DND-41 (cell line): ENCODE data around the gene MYO1D.

Experiments used
- ATAC-seq: fragments of 200-7000 bp; cut with Tn5 transposase; 3 replicates; pipeline ENCODE4 v1.9.1; 2021; ENCODE audit warnings: low read depth; ENCODE audit not compliant: insufficient read depth
- DNase-seq: peaks from one replicate; pipeline ENCODE4 v3.0.0-alpha.2; 2020
- H2AFZ ChIP-seq: 2 replicates; pipeline ENCODE4 v1.6.0; 2012; ENCODE audit warnings: low read depth, low read length
- H3K27ac ChIP-seq: 2 replicates; pipeline ENCODE4 v1.5.1; 2012; ENCODE audit warnings: low read length, inconsistent platforms
- H3K27me3 ChIP-seq: fragments of 200-600 bp; sonication (generic); 2 replicates; pipeline ENCODE4 v1.6.0; 2012; ENCODE audit warnings: low read length, mild to moderate bottlenecking, inconsistent platforms; ENCODE audit not compliant: insufficient read depth, poor library complexity
- H3K36me3 ChIP-seq: 2 replicates; pipeline ENCODE4 v1.5.1; 2012; ENCODE audit warnings: low read length, inconsistent platforms; ENCODE audit not compliant: insufficient read depth
- H3K4me1 ChIP-seq: 2 replicates; pipeline ENCODE4 v1.5.1; 2012; ENCODE audit warnings: mild to moderate bottlenecking, low read length; ENCODE audit not compliant: insufficient read depth
- H3K4me2 ChIP-seq: 2 replicates; pipeline ENCODE4 v1.6.0; 2012; ENCODE audit warnings: mild to moderate bottlenecking, moderate library complexity, low read length, inconsistent platforms; ENCODE audit not compliant: insufficient read depth
- H3K4me3 ChIP-seq, 2 experiments: fragments of 200-600 bp in 1 of 2; shearing (Covaris generic) in 1 of 2; 2 replicates each; pipeline ENCODE4 v1.5.1; 2012 to 2016; ENCODE audit warnings: inconsistent platforms in 2 of 2, low read length in 2 of 2, mild to moderate bottlenecking in 2 of 2, low read depth in 1 of 2, moderate library complexity in 1 of 2
- H3K79me2 ChIP-seq: 2 replicates; pipeline ENCODE4 v1.6.0; 2012; ENCODE audit warnings: low read length, inconsistent platforms; ENCODE audit not compliant: insufficient read depth
- H3K9ac ChIP-seq: 2 replicates; pipeline ENCODE4 v1.6.0; 2012; ENCODE audit warnings: low read depth, mild to moderate bottlenecking, inconsistent platforms, low read length, moderate library complexity
- H3K9me3 ChIP-seq: 2 replicates; pipeline ENCODE4 v1.5.1; 2012; ENCODE audit warnings: low read length, moderate library complexity, mild to moderate bottlenecking, inconsistent platforms; ENCODE audit not compliant: insufficient read depth, severe bottlenecking
- H4K20me1 ChIP-seq: 2 replicates; pipeline ENCODE4 v1.6.0; 2012; ENCODE audit warnings: low read length; ENCODE audit not compliant: insufficient read depth
- CTCF ChIP-seq: IDR thresholded peaks from 2 replicates; pipeline ENCODE4 v1.5.1; 2012; ENCODE audit warnings: borderline replicate concordance, low read length, moderate library complexity, mild to moderate bottlenecking; ENCODE audit not compliant: poor library complexity, severe bottlenecking; ENCODE audit errors: extremely low read depth
- EZH2 ChIP-seq: IDR thresholded peaks from 3 replicates; pipeline ENCODE4 v1.6.1; 2012; ENCODE audit warnings: borderline replicate concordance, low read depth, mild to moderate bottlenecking, moderate library complexity, low read length, inconsistent platforms; ENCODE audit not compliant: severe bottlenecking

MYO1D gene

GRCh38 chr17:32854832-32855389, 22.0 kb downstream of the MYO1D start:
- Histone ChIP-seq H3K4me3 (no peak overlapping the region), H3K36me3 (no peaks in the 10 kb centered on the region), H3K4me2 (no peak overlapping the region), H4K20me1 (no peaks in the 10 kb centered on the region), H3K4me1 (no peaks in the 10 kb centered on the region), H3K79me2 (no peaks in the 10 kb centered on the region), H3K9me3 (no peaks in the 10 kb centered on the region), H3K9ac (no peak overlapping the region), H3K27me3 (peaks cover 12% of the 10 kb centered on the region), H2AFZ (no peak overlapping the region), H3K27ac (no peak overlapping the region)
- TF ChIP-seq CTCF = no peak
- TF ChIP-seq EZH2 = no peak
- DNase-seq = no peak
- no peak for ATAC-seq

- Histone ChIP-seq H3K79me2 (no peaks in the 10 kb centered on the region), H3K9ac (no peak overlapping the region), H3K9me3 (no peaks in the 10 kb centered on the region), H3K4me2 (no peak overlapping the region), H3K36me3 (no peaks in the 10 kb centered on the region), H3K27ac (no peak overlapping the region), H2AFZ (no peak overlapping the region), H4K20me1 (no peaks in the 10 kb centered on the region), H3K27me3 (peaks cover 12% of the 10 kb centered on the region), H3K4me3 (no peak overlapping the region), H3K4me1 (no peaks in the 10 kb centered on the region)
- no peak for TF ChIP-seq CTCF
- no peak for TF ChIP-seq EZH2
- ATAC-seq = no peak
- no peak for DNase-seq
These were observed 22.7 kb downstream of the MYO1D start for GRCh38 chr17:32854207-32854606.

DNA sequence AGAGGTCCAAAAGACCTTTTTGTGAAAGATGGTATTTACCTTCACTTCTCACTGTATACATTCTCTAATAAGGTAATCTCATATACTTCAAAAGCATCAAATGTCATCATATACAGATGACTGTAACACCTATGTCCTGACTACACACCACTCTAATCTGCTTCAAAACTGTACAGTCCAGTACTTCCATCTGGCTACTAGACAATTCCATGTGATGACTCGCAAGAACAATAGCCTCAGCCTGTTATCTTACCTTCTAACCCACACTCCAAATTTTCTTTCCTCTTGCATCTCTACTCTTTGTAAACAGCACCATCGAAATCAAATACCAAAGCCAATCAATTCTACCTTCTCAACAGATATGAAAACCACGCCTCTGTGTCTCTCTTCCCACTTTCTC, 24.1 kb downstream of the MYO1D start:
- Histone ChIP-seq H3K9me3 (no peaks in the 10 kb centered on the region), H3K27ac (no peak overlapping the region), H3K4me3 (no peak overlapping the region), H3K4me2 (no peak overlapping the region), H3K27me3 (peaks cover 15% of the 10 kb centered on the region), H3K36me3 (no peaks in the 10 kb centered on the region), H3K79me2 (no peaks in the 10 kb centered on the region), H2AFZ (no peak overlapping the region), H3K4me1 (no peaks in the 10 kb centered on the region), H3K9ac (no peak overlapping the region), H4K20me1 (no peaks in the 10 kb centered on the region)
- no peak for ATAC-seq
- DNase-seq = no peak
- TF ChIP-seq EZH2 (no peak), CTCF (no peak)

DNA sequence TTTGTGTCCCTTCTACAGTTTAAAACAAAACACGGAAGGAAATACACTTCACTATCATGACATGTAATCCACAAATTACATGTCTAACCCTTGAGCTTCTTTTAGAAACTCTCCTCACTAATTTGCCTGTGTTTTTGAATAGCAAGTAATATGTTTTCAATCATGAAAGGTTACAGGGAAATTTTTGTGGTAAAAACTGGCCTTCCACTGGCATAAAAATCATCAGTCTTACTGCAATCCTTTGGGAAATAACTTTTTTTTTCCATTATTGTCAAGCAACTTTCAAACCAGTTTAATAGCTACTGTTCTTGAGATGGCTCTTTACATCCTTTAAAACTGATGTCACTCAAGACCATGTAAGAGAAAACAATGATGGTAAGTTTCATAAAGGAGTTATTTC, 27.0 kb downstream of the MYO1D start:
- no peaks in the 10 kb centered on the region for H3K79me2 ChIP-seq
- H2AFZ ChIP-seq = no peak overlapping the region
- TF ChIP-seq CTCF (no peak), EZH2 (no peak)

More for the DNA sequence above, 27.0 kb downstream of the MYO1D start:
- DNase-seq (no peak), ATAC-seq (no peak)
- no peaks in the 10 kb centered on the region for H4K20me1 ChIP-seq
- H3K36me3 ChIP-seq = no peaks in the 10 kb centered on the region
- H3K4me1 ChIP-seq = no peaks in the 10 kb centered on the region
- H3K27ac ChIP-seq = no peak overlapping the region
- no peak overlapping the region for H3K4me3 ChIP-seq
- H3K9me3 ChIP-seq = no peaks in the 10 kb centered on the region
- peaks cover 15% of the 10 kb centered on the region for H3K27me3 ChIP-seq
- no peak overlapping the region for H3K9ac ChIP-seq
- no peak overlapping the region for H3K4me2 ChIP-seq
